DND-41 (cell line): ENCODE results near the gene RANBP2.
"Not testable (repeated sequence)": the region's sequence is repeated elsewhere in the genome, so short reads cannot be mapped to it uniquely, and the experiment has no call there.

Experiments
- CTCF ChIP-seq: IDR thresholded peaks from 2 replicates; pipeline ENCODE4 v1.5.1; 2012; ENCODE audit warnings: borderline replicate concordance, low read length, moderate library complexity, mild to moderate bottlenecking; ENCODE audit not compliant: poor library complexity, severe bottlenecking; ENCODE audit errors: extremely low read depth
- EZH2 ChIP-seq: IDR thresholded peaks from 3 replicates; pipeline ENCODE4 v1.6.1; 2012; ENCODE audit warnings: borderline replicate concordance, low read depth, mild to moderate bottlenecking, moderate library complexity, low read length, inconsistent platforms; ENCODE audit not compliant: severe bottlenecking

- TF ChIP-seq CTCF, EZH2: not testable (repeated sequence)
Observed at GRCh38 chr2:108690001-108690400, 29.3 kb upstream of the RANBP2 start.
